Lower leg skin (tissue), 4 donors: ENCODE results near the gene BBS7. TPM values are rescaled to one million over a fixed set of nuclear protein-coding genes. Genes with fewer than 3 reads are reported as not detected.

Experiments used
- DNase-seq, 2 donors: peaks; one replicate each; pipeline ENCODE4 v3.0.0-alpha.2; 2019; ENCODE audit warnings: low spot score in 2 of 2
- H3K4me3 ChIP-seq: fragments of 200-600 bp; sonication (generic); 2 replicates; pipeline ENCODE4 v1.5.1; 2017; ENCODE audit warnings: mild to moderate bottlenecking, low read depth; ENCODE audit not compliant: poor library complexity, severe bottlenecking
- POLR2A ChIP-seq, 2 donors: fragments of 450-650 bp; IDR thresholded peaks; one replicate each; pipeline ENCODE4 v1.6.1; 2016 to 2017; ENCODE audit warnings: antibody characterized with exemption in 2 of 2, mild to moderate bottlenecking in 1 of 2, moderate library complexity in 1 of 2
- WGBS, 2 donors: methylation state at CpG; one replicate each; pipeline ENCODE4 v1.1.5; 2018; 5-methylcytosine and 5-hydroxymethylcytosine counted together
- intact Hi-C: fragments of 100-400 bp; cut with DNase I; formaldehyde crosslinking; loops from one replicate; pipeline ENCODE4 v1.15.0; 2023; ENCODE audit warnings: low total_unique reads
- total RNA-seq, 4 donors: library from RNA; depleted of rRNA; stranded (reverse); fragments of >200 nt; gene quantifications; one replicate each; pipeline ENCODE4 v1.1.0, GENCODE V29; 2016
- TF ChIP-seq, protein P1 (sequence below), 3 donors: fragments of 450-650 bp; IDR thresholded peaks; one replicate each; pipeline ENCODE4 v1.5.1; 2016; ENCODE audit warnings: antibody characterized with exemption in 3 of 3, mild to moderate bottlenecking in 3 of 3, moderate library complexity in 2 of 3

The BBS7 gene
- total RNA-seq, 4 donors from 2014 or later, result 11.7 to 19.8 (median 11.9) TPM

DNA sequence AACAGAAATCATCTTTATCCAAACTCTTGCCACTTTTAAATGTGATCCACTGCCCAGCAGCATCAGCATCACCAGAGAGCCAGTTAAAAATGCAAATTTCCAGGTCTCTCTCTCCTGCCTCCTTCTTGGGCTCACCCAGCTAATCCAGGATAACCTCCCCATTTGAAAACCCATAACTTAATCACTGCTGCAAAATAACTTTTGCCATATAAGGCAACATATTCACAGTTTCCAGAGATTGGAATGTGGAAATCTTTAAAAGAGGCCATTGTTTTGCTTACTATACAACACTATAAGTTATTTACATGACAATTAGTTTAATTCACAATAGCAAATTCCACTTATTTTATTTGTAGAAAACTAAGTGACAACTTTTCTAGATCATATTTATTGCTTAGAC is 74.0 kb downstream of the BBS7 start:
- intact Hi-C loops, result no loop called here
- no peak overlapping the region for H3K4me3 ChIP-seq
- no peak for TF ChIP-seq POLR2A (IDR thresholded peaks at IDR 0.05)
- TF ChIP-seq, protein P1, sequence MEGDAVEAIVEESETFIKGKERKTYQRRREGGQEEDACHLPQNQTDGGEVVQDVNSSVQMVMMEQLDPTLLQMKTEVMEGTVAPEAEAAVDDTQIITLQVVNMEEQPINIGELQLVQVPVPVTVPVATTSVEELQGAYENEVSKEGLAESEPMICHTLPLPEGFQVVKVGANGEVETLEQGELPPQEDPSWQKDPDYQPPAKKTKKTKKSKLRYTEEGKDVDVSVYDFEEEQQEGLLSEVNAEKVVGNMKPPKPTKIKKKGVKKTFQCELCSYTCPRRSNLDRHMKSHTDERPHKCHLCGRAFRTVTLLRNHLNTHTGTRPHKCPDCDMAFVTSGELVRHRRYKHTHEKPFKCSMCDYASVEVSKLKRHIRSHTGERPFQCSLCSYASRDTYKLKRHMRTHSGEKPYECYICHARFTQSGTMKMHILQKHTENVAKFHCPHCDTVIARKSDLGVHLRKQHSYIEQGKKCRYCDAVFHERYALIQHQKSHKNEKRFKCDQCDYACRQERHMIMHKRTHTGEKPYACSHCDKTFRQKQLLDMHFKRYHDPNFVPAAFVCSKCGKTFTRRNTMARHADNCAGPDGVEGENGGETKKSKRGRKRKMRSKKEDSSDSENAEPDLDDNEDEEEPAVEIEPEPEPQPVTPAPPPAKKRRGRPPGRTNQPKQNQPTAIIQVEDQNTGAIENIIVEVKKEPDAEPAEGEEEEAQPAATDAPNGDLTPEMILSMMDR (IDR thresholded peaks at IDR 0.05), result no peak
- DNase-seq, result no peak

DNA sequence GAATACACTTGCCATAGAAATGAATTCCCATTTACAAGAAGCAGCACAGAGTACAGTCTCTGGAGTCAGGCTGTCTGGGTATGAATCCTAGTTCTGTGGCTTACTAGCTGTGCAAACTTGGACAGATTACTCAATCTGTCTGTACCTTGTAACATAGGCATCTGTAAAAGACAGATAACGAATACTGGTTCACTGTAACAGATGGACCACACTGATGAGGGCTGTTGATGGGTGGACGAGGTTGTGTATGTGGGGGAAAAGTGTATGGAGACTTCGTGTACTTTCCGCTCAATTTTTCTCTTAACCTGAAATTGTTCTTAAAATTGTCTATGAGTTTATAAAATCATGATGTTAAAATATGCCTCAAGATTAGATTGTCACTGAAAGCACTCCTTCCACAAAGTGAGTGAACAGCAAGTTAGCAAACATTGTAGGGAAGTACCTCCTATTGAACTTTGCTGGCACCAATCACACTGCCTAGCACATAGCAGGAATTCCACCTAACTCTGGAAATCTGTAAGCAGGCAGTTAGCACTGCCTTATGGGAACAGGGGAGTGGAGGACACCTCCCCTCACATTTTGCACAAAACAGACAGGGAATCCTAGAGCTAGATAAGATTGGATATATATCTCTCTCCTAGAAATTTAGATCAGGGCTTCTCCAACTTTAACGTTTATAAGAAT is 75.6 kb downstream of the BBS7 start:
- no peak overlapping the region for H3K4me3 ChIP-seq
- WGBS, 2 donors, result 75 to 77% methylated on average over 5 of the region's 5 CpGs
- intact Hi-C loops, result no loop called here
- TF ChIP-seq, protein P1 (IDR thresholded peaks at IDR 0.05), result no peak
- TF ChIP-seq POLR2A (IDR thresholded peaks at IDR 0.05), result no peak
- DNase-seq, result no peak

DNA sequence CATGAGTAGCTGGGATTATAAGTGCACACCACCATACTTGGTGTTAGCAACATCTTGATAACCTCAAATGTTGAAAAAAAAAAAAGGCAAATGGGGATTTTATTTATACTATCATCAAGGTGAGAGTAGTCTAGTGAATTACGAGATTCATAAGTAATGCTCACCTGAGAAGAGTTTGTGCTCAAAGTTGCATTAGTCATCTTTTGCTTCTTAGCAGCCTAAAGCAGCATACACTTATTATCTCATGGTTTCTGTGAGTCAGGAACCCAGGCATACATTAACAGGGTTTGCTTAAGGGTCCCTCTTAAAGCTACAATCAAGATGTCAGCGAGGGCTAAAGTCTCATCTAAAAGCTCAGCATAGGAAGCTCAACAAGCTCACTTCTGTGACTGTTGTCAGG is 77.3 kb downstream of the BBS7 start:
- intact Hi-C loops, result no loop called here
- TF ChIP-seq, protein P1 (IDR thresholded peaks at IDR 0.05), result no peak
- TF ChIP-seq POLR2A (IDR thresholded peaks at IDR 0.05), result no peak
- 81 to 86% methylated on average over 2 of the region's 2 CpGs for WGBS, 2 donors

DNA sequence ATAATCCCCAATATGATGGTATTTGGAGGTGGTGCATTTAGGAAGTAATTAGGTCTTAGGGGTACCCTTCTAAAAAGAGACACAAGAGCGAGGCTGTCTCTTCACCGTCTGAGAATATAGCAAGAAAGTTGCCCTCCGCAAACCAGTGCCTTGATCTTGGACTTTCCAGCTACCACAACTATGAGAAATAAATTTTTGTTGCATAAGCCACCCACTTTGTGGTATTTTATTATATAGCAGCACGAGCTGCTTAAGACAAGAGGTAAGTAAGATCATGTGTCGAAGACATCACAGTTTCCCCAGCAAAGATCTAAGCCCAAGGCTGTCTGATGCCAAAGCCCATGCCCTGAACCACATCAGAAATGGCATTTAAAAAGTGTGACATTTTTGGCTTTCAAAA is 78.8 kb downstream of the BBS7 start:
- DNase-seq, result no peak
- intact Hi-C loops, result no loop called here
- no peak overlapping the region for H3K4me3 ChIP-seq
- 75 to 82% methylated on average over 5 of the region's 5 CpGs for WGBS, 2 donors
- TF ChIP-seq POLR2A (IDR thresholded peaks at IDR 0.05), result no peak
- TF ChIP-seq, protein P1 (IDR thresholded peaks at IDR 0.05), result no peak

More for the DNA sequence above, 77.3 kb downstream of the BBS7 start:
- no peak for DNase-seq
- H3K4me3 ChIP-seq, result no peak overlapping the region

DNA sequence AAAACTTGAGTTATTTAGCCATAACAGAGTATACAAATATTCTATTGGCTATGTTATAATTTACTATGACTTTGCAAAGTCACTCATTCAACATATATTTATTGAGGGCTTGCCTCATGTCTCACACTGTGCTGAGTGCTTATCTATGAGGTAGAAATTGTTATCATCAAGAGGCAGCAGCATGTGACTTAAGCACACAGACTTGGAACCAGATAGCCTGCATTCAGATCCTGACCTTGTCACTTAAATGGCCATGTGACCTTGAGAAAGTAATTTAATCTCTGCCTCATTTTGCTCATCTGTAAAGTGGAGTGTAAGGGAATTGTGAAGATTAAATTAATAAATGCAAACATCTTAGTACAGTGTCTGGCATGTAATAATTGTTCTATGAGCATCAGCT is 79.3 kb downstream of the BBS7 start:
- no peak for DNase-seq
- no peak overlapping the region for H3K4me3 ChIP-seq
- no peak for TF ChIP-seq POLR2A (IDR thresholded peaks at IDR 0.05)
- TF ChIP-seq, protein P1 (IDR thresholded peaks at IDR 0.05), result no peak
- intact Hi-C loops, result no loop called here
